ENCODE measurements around the gene MTMR4.

The MTMR4 gene

GRCh38 chr17:58528443-58528842 lies 14.0 kb upstream of the MTMR4 start:
- DNase-seq, result peak in 1 of 42 donors; percentile 51
- intact Hi-C loops (cut with DNase I), result loop anchor here (10.0 kb wide), 1 partner anchor 56 kb away; no protein-coding TSS in a partner anchor

GRCh38 chr17:58527949-58528348 lies 13.5 kb upstream of the MTMR4 start:
- DNase-seq, result peak; percentile 71 to 97 (median 92)
- intact Hi-C loops (cut with DNase I), result loop anchor here (10.0 kb wide), 1 partner anchor 57 kb away; no protein-coding TSS in a partner anchor

GRCh38 chr17:58527306-58527705 lies 12.9 kb upstream of the MTMR4 start:
- intact Hi-C loops (cut with DNase I), result loop anchor here (10.0 kb wide), 1 partner anchor 57 kb away; no protein-coding TSS in a partner anchor
- DNase-seq, result peak in 14 of 42 donors; percentile 15 to 74 (median 54)

- no peak for DNase-seq
These were observed 10.8 kb upstream of the MTMR4 start for GRCh38 chr17:58525239-58525638.

GRCh38 chr17:58521680-58522079 lies 7.2 kb upstream of the MTMR4 start:
- DNase-seq, result no peak
- intact Hi-C loops (cut with DNase I), result loop anchor here (5.0 to 10.0 kb wide), 2 partner anchors 63 to 486 kb away; no protein-coding TSS in a partner anchor

More at GRCh38 chr17:58525239-58525638, 10.8 kb upstream of the MTMR4 start:
- intact Hi-C loops (cut with DNase I), result loop anchor here (10.0 kb wide), 1 partner anchor 60 kb away; no protein-coding TSS in a partner anchor

- intact Hi-C loops (cut with DNase I), result loop anchor here (5.0 to 10.0 kb wide), 2 partner anchors 64 to 486 kb away; no protein-coding TSS in a partner anchor
These were observed 6.5 kb upstream of the MTMR4 start for GRCh38 chr17:58520843-58521430.

GRCh38 chr17:58517928-58518609 lies 3.6 kb upstream of the MTMR4 start:
- intact Hi-C loops (cut with DNase I), result loop anchor here (2.0 kb wide), 1 partner anchor 113 kb away; no protein-coding TSS in a partner anchor
- DNase-seq, result peak; percentile 99 to 100 (median 100)

More at GRCh38 chr17:58520843-58521430, 6.5 kb upstream of the MTMR4 start:
- peak in 9 of 42 donors; percentile 13 to 63 (median 44) for DNase-seq

GRCh38 chr17:58517378-58517927 lies 3.0 kb upstream of the MTMR4 start:
- DNase-seq, result no peak

GRCh38 chr17:58516644-58517377 lies 2.4 kb upstream of the MTMR4 start:
- no peak for DNase-seq
- intact Hi-C loops (cut with DNase I), result no loop called here

More at GRCh38 chr17:58517378-58517927, 3.0 kb upstream of the MTMR4 start:
- intact Hi-C loops (cut with DNase I), result no loop called here

- intact Hi-C loops (cut with DNase I), result no loop called here
- DNase-seq, result no peak
These were observed 848 bp upstream of the MTMR4 start for GRCh38 chr17:58515286-58515685.

- intact Hi-C loops (cut with DNase I), result no loop called here
- no peak for DNase-seq
These were observed 326 bp upstream of the MTMR4 start for GRCh38 chr17:58514770-58515157.

GRCh38 chr17:58513267-58513964 lies 1.0 kb downstream of the MTMR4 start:
- DNase-seq, result peak in 14 of 42 donors; percentile 3 to 68 (median 46)
- intact Hi-C loops (cut with DNase I), result no loop called here

- no peak for DNase-seq
- intact Hi-C loops (cut with DNase I), result no loop called here
These were observed 4.4 kb downstream of the MTMR4 start for GRCh38 chr17:58510075-58510474.

GRCh38 chr17:58508341-58509067 lies 5.9 kb downstream of the MTMR4 start:
- intact Hi-C loops (cut with DNase I), result no loop called here

GRCh38 chr17:58507123-58507634 lies 7.3 kb downstream of the MTMR4 start:
- no peak for DNase-seq
- intact Hi-C loops (cut with DNase I), result no loop called here

More at GRCh38 chr17:58508341-58509067, 5.9 kb downstream of the MTMR4 start:
- no peak for DNase-seq

GRCh38 chr17:58506354-58507080 lies 7.9 kb downstream of the MTMR4 start:
- DNase-seq, result no peak
- intact Hi-C loops (cut with DNase I), result no loop called here

- intact Hi-C loops (cut with DNase I), result no loop called here
- DNase-seq, result peak in 2 of 42 donors; percentile 8 to 19
These were observed 9.5 kb downstream of the MTMR4 start for GRCh38 chr17:58504826-58505351.

Data from head of caudate nucleus (tissue), 42 donors.